GM10266 (cell line): ENCODE data around the gene IL3.

Experiments
- DNase-seq: peaks from one replicate; pipeline ENCODE4 v3.0.0; 2012; ENCODE audit errors: extremely low spot score
- TF ChIP-seq, protein P1 (sequence below): IDR thresholded peaks from 2 replicates; pipeline ENCODE4 v1.5.1; 2012; ENCODE audit warnings: mild to moderate bottlenecking, low read depth; ENCODE audit not compliant: control insufficient read depth, insufficient read depth; ENCODE audit errors: missing control alignments

Gene IL3

DNA sequence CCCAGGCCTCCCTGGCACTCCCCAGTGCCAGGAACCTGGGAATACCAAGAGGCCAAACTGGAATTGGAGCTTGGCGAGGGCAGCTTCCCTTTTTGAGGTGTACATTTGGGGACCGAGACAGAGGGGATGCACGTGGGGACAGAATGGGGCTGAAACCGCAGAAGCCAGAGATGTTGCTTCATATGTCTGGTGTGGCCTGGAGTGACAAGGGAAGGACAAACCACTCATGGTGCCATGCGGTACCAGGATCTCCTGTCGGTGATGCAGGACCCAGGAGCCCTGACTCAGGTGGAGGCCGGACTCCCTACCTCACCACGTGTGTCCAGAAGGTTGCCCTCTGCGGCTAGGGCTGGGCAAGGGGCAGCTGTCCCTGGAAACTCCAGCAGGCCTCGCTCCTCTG, 9.1 kb downstream of the IL3 start:
- no peak for DNase-seq
- TF ChIP-seq, protein P1, sequence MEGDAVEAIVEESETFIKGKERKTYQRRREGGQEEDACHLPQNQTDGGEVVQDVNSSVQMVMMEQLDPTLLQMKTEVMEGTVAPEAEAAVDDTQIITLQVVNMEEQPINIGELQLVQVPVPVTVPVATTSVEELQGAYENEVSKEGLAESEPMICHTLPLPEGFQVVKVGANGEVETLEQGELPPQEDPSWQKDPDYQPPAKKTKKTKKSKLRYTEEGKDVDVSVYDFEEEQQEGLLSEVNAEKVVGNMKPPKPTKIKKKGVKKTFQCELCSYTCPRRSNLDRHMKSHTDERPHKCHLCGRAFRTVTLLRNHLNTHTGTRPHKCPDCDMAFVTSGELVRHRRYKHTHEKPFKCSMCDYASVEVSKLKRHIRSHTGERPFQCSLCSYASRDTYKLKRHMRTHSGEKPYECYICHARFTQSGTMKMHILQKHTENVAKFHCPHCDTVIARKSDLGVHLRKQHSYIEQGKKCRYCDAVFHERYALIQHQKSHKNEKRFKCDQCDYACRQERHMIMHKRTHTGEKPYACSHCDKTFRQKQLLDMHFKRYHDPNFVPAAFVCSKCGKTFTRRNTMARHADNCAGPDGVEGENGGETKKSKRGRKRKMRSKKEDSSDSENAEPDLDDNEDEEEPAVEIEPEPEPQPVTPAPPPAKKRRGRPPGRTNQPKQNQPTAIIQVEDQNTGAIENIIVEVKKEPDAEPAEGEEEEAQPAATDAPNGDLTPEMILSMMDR, result no peak

- no peak for DNase-seq
- TF ChIP-seq, protein P1, result no peak
These were observed 9.5 kb downstream of the IL3 start for GRCh38 chr5:132069994-132070393.

GRCh38 chr5:132070460-132071337, 10.2 kb downstream of the IL3 start:
- DNase-seq, result no peak
- TF ChIP-seq, protein P1, result no peak

DNA sequence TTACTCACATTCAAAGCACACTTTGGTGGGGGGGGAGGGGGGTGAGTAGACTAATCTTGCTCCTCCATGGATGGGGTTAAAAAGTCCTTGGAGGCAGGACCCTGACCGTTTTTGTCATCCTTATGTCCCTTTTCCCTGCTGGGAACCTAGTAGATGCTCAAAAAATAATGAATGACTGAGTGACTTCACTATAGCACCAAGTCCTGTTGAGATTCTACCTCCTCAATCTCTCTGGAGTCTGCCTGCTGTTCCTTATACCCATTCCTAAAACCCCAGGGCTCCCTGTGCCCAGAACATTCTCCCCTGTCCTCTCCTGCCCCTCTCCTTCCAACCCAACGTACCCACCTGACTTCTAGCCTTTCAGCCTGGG, 10.9 kb downstream of the IL3 start:
- DNase-seq, result no peak
- TF ChIP-seq, protein P1, result no peak

- no peak for DNase-seq
- TF ChIP-seq, protein P1, result no peak
These were observed 11.6 kb downstream of the IL3 start for GRCh38 chr5:132072070-132072469.

DNA sequence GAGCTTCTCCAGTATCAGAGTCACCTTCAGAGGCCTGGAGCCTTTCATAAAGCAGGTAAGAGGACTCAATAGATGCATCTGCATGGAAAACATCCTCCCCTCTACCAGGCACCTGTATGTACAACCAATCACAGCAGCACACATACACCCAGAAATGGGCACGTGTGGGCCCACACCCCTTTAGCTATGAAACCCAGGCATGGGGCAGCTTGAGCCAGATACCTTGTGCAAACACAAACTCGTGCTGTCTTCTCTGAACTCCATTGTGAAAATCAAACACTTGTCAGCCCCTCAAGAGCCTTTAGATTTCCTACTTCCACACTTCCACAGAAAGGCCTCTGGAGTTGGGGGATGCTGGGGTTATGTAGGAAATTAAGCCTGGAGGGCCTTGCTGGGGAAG, 12.1 kb downstream of the IL3 start:
- TF ChIP-seq, protein P1, result no peak
- no peak for DNase-seq

GRCh38 chr5:132073231-132074013, 13.0 kb downstream of the IL3 start, which contains the start of gene CSF2:
TSS of gene CSF2 (plus strand) at chr5:132073789. CDS start at chr5:132073824, 35 bp downstream.
- TF ChIP-seq, protein P1, result no peak
- DNase-seq, result no peak
